Activated CD4-positive, alpha-beta memory T cell treated with anti-CD3 and anti-CD28 coated beads for 36 hours (primary cell): ENCODE results near the gene RB1. TPM values are rescaled to one million over a fixed set of nuclear protein-coding genes. Genes with fewer than 3 reads are reported as not detected.

Experiments
- CTCF ChIA-PET: fragments of 350-600 bp; sonication (Branson Sonifier 250); formaldehyde crosslinking; loops from one replicate; lab custom pipeline; 2021; ENCODE audit warnings: antibody characterized with exemption, inconsistent platforms; lab: Charles Lee
- POLR2A ChIA-PET: fragments of 350-600 bp; sonication (Branson Sonifier 250); formaldehyde crosslinking; loops from one replicate; lab custom pipeline; 2021; ENCODE audit warnings: antibody characterized with exemption; lab: Charles Lee
- DNase-seq: peaks from one replicate; pipeline ENCODE4 v3.0.0-alpha.2; 2020
- H3K27ac Mint-ChIP-seq: one replicate; pipeline ENCODE4 v1.8.0; 2021; ENCODE audit warnings: mixed read lengths
- H3K27me3 Mint-ChIP-seq: one replicate; pipeline ENCODE4 v1.8.0; 2021; ENCODE audit warnings: mixed read lengths
- H3K36me3 Mint-ChIP-seq: one replicate; pipeline ENCODE4 v1.8.0; 2021; ENCODE audit warnings: mixed read lengths
- H3K4me1 Mint-ChIP-seq: one replicate; pipeline ENCODE4 v1.8.0; 2021; ENCODE audit warnings: low read depth, mixed read lengths
- H3K4me3 Mint-ChIP-seq: one replicate; pipeline ENCODE4 v1.8.0; 2021; ENCODE audit warnings: mild to moderate bottlenecking, mixed read lengths
- H3K9me3 Mint-ChIP-seq: one replicate; pipeline ENCODE4 v1.8.0; 2021; ENCODE audit warnings: mixed read lengths
- intact Hi-C: fragments of 100-400 bp; cut with micrococcal nuclease; formaldehyde crosslinking; loops from one replicate; pipeline ENCODE4 v1.15.1; 2023
- total RNA-seq, 2 experiments: library from RNA; stranded (reverse); gene quantifications; one replicate each; pipeline ENCODE4 v1.2.3, GENCODE V29; 2021

RB1 gene
- total RNA-seq, 2 experiments from 2014 or later: 26.5 to 28.8 TPM

- intact Hi-C loops: no loop called here
- Mint-ChIP-seq H3K4me3 (no peak overlapping the region), H3K9me3 (no peaks in the 10 kb centered on the region), H3K27me3 (no peaks in the 10 kb centered on the region), H3K36me3 (peaks cover 43% of the 10 kb centered on the region), H3K27ac (no peak overlapping the region), H3K4me1 (no peaks in the 10 kb centered on the region)
- DNase-seq: no peak
- CTCF ChIA-PET: no interaction called here
- POLR2A ChIA-PET: no interaction called here
Observed at GRCh38 chr13:48457578-48458242, 154.2 kb downstream of the RB1 start.

GRCh38 chr13:48475230-48475629 lies 171.7 kb downstream of the RB1 start:
- no peak for DNase-seq
- H3K27ac Mint-ChIP-seq: no peak overlapping the region
- H3K36me3 Mint-ChIP-seq: peaks cover 10% of the 10 kb centered on the region
- no peaks in the 10 kb centered on the region for H3K9me3 Mint-ChIP-seq
- intact Hi-C loops: no loop called here
- no peaks in the 10 kb centered on the region for H3K4me1 Mint-ChIP-seq
- H3K27me3 Mint-ChIP-seq: no peaks in the 10 kb centered on the region
- POLR2A ChIA-PET: no interaction called here
- no peak overlapping the region for H3K4me3 Mint-ChIP-seq
- CTCF ChIA-PET: interaction anchor here (1.2 kb wide), 1 partner anchor 50 kb away, joined by 3 read pairs; no protein-coding TSS in a partner anchor

GRCh38 chr13:48476215-48476614 lies 172.7 kb downstream of the RB1 start:
- no peaks in the 10 kb centered on the region for H3K9me3 Mint-ChIP-seq
- intact Hi-C loops: no loop called here
- DNase-seq: no peak
- CTCF ChIA-PET: no interaction called here
- no peaks in the 10 kb centered on the region for H3K4me1 Mint-ChIP-seq
- peaks cover 10% of the 10 kb centered on the region for H3K36me3 Mint-ChIP-seq
- H3K27ac Mint-ChIP-seq: no peak overlapping the region
- POLR2A ChIA-PET: no interaction called here
- no peaks in the 10 kb centered on the region for H3K27me3 Mint-ChIP-seq
- H3K4me3 Mint-ChIP-seq: no peak overlapping the region

- ChIA-PET CTCF (interaction anchor here (0.6 kb wide), 1 partner anchor 52 kb away, joined by 3 read pairs; no protein-coding TSS in a partner anchor), POLR2A (no interaction called here)
- intact Hi-C loops: no loop called here
- H3K4me1 Mint-ChIP-seq: no peaks in the 10 kb centered on the region
- H3K27ac Mint-ChIP-seq: no peak overlapping the region
- H3K9me3 Mint-ChIP-seq: no peaks in the 10 kb centered on the region
- no peak overlapping the region for H3K4me3 Mint-ChIP-seq
- no peaks in the 10 kb centered on the region for H3K27me3 Mint-ChIP-seq
- peaks cover 10% of the 10 kb centered on the region for H3K36me3 Mint-ChIP-seq
- no peak for DNase-seq
Observed at GRCh38 chr13:48476686-48477085, 173.1 kb downstream of the RB1 start.

- Mint-ChIP-seq H3K4me3 (no peak overlapping the region), H3K27ac (no peak overlapping the region), H3K9me3 (no peaks in the 10 kb centered on the region), H3K36me3 (peaks cover 10% of the 10 kb centered on the region), H3K4me1 (no peaks in the 10 kb centered on the region), H3K27me3 (no peaks in the 10 kb centered on the region)
- intact Hi-C loops: no loop called here
- no peak for DNase-seq
- POLR2A ChIA-PET: no interaction called here
- CTCF ChIA-PET: interaction anchor here (0.6 kb wide), 1 partner anchor 52 kb away, joined by 3 read pairs; no protein-coding TSS in a partner anchor
Observed at GRCh38 chr13:48477191-48477855, 173.8 kb downstream of the RB1 start.

- Mint-ChIP-seq H3K9me3 (no peaks in the 10 kb centered on the region), H3K4me3 (no peak overlapping the region), H3K27ac (no peak overlapping the region), H3K27me3 (no peaks in the 10 kb centered on the region), H3K36me3 (peaks cover 10% of the 10 kb centered on the region), H3K4me1 (no peaks in the 10 kb centered on the region)
- intact Hi-C loops: no loop called here
- DNase-seq: no peak
- CTCF ChIA-PET: no interaction called here
- POLR2A ChIA-PET: no interaction called here
Observed at GRCh38 chr13:48478391-48478790, 174.8 kb downstream of the RB1 start.

GRCh38 chr13:48483575-48483974 lies 180.0 kb downstream of the RB1 start:
- Mint-ChIP-seq H3K27ac (no peak overlapping the region), H3K9me3 (no peaks in the 10 kb centered on the region), H3K36me3 (peaks cover 8% of the 10 kb centered on the region), H3K4me3 (no peak overlapping the region), H3K4me1 (peaks cover 16% of the 10 kb centered on the region), H3K27me3 (no peaks in the 10 kb centered on the region)
- ChIA-PET CTCF (no interaction called here), POLR2A (no interaction called here)
- intact Hi-C loops: no loop called here
- DNase-seq: no peak

- intact Hi-C loops: no loop called here
- H3K9me3 Mint-ChIP-seq: no peaks in the 10 kb centered on the region
- peaks cover 33% of the 10 kb centered on the region for H3K4me1 Mint-ChIP-seq
- H3K4me3 Mint-ChIP-seq: no peak overlapping the region
- H3K27ac Mint-ChIP-seq: no peak overlapping the region
- H3K27me3 Mint-ChIP-seq: no peaks in the 10 kb centered on the region
- H3K36me3 Mint-ChIP-seq: peaks cover 6% of the 10 kb centered on the region
- CTCF ChIA-PET: no interaction called here
- POLR2A ChIA-PET: no interaction called here
- no peak for DNase-seq
Observed at GRCh38 chr13:48485432-48485831, 181.9 kb downstream of the RB1 start.

GRCh38 chr13:48486362-48486761 lies 182.8 kb downstream of the RB1 start:
- ChIA-PET POLR2A (no interaction called here), CTCF (interaction anchor here (0.6 to 1.1 kb wide), 2 partner anchors 12 to 94 kb away, joined by 3 to 5 read pairs; no protein-coding TSS in a partner anchor)
- H3K27me3 Mint-ChIP-seq: no peaks in the 10 kb centered on the region

GRCh38 chr13:48486836-48487235 lies 183.3 kb downstream of the RB1 start:
- Mint-ChIP-seq H3K4me1 (peaks cover 39% of the 10 kb centered on the region), H3K27ac (no peak overlapping the region), H3K4me3 (no peak overlapping the region), H3K36me3 (peaks cover 6% of the 10 kb centered on the region), H3K27me3 (no peaks in the 10 kb centered on the region), H3K9me3 (no peaks in the 10 kb centered on the region)
- POLR2A ChIA-PET: no interaction called here
- CTCF ChIA-PET: interaction anchor here (1.1 kb wide), 1 partner anchor 93 kb away, joined by 5 read pairs; no protein-coding TSS in a partner anchor
- intact Hi-C loops: no loop called here
- no peak for DNase-seq

More at GRCh38 chr13:48486362-48486761, 182.8 kb downstream of the RB1 start:
- intact Hi-C loops: no loop called here
- Mint-ChIP-seq H3K27ac (no peak overlapping the region), H3K9me3 (no peaks in the 10 kb centered on the region), H3K36me3 (peaks cover 6% of the 10 kb centered on the region), H3K4me1 (peaks cover 39% of the 10 kb centered on the region), H3K4me3 (no peak overlapping the region)
- no peak for DNase-seq

- Mint-ChIP-seq H3K27me3 (no peaks in the 10 kb centered on the region), H3K27ac (no peak overlapping the region), H3K4me1 (peaks cover 39% of the 10 kb centered on the region), H3K9me3 (no peaks in the 10 kb centered on the region), H3K36me3 (peaks cover 6% of the 10 kb centered on the region), H3K4me3 (no peak overlapping the region)
- intact Hi-C loops: no loop called here
- no peak for DNase-seq
- ChIA-PET CTCF (interaction anchor here (0.6 kb wide), 1 partner anchor 90 kb away, joined by 5 read pairs; no protein-coding TSS in a partner anchor), POLR2A (no interaction called here)
Observed at GRCh38 chr13:48487968-48488367, 184.4 kb downstream of the RB1 start.

- CTCF ChIA-PET: no interaction called here
- intact Hi-C loops: no loop called here
Observed at GRCh38 chr13:48488995-48489394, 185.4 kb downstream of the RB1 start.

More at GRCh38 chr13:48488995-48489394, 185.4 kb downstream of the RB1 start:
- peaks cover 6% of the 10 kb centered on the region for H3K36me3 Mint-ChIP-seq
- H3K9me3 Mint-ChIP-seq: no peaks in the 10 kb centered on the region
- H3K27me3 Mint-ChIP-seq: no peaks in the 10 kb centered on the region
- peak overlapping the region; percentile 62 for H3K27ac Mint-ChIP-seq
- peak overlapping the region; percentile 4 for H3K4me3 Mint-ChIP-seq
- peaks cover 39% of the 10 kb centered on the region for H3K4me1 Mint-ChIP-seq
- POLR2A ChIA-PET: no interaction called here
- no peak for DNase-seq
